DOHH2 (cell line): ENCODE measurements around the gene ARPC4.

Experiments
- H3F3A ChIP-seq: fragments of 200-600 bp; sonication (generic), shearing (Covaris generic); 2 replicates; pipeline ENCODE4 v1.6.0; 2016; ENCODE audit warnings: antibody characterized with exemption, mild to moderate bottlenecking; ENCODE audit not compliant: control insufficient read depth, insufficient read depth
- H3K27ac ChIP-seq: fragments of 200-600 bp; sonication (generic); 2 replicates; pipeline ENCODE4 v1.5.1; 2014; ENCODE audit warnings: low read depth, mild to moderate bottlenecking, low read length, moderate library complexity
- H3K27me3 ChIP-seq: fragments of 200-600 bp; sonication (generic); 2 replicates; pipeline ENCODE4 v1.6.1; 2014; ENCODE audit warnings: mild to moderate bottlenecking, low read length, mixed read lengths; ENCODE audit not compliant: control insufficient read depth
- H3K36me3 ChIP-seq: fragments of 200-600 bp; sonication (generic); 2 replicates; pipeline ENCODE4 v1.6.1; 2014; ENCODE audit warnings: mild to moderate bottlenecking, low read length, moderate library complexity, mixed read lengths; ENCODE audit not compliant: control insufficient read depth
- H3K4me1 ChIP-seq: fragments of 200-600 bp; sonication (generic); 2 replicates; pipeline ENCODE4 v1.6.1; 2014; ENCODE audit warnings: mild to moderate bottlenecking, low read length, mixed read lengths; ENCODE audit not compliant: control insufficient read depth
- H3K4me2 ChIP-seq: fragments of 200-600 bp; sonication (generic); 2 replicates; pipeline ENCODE4 v1.6.0; 2014; ENCODE audit warnings: mild to moderate bottlenecking, low read length, moderate library complexity
- H3K4me3 ChIP-seq: fragments of 200-600 bp; sonication (generic); 2 replicates; pipeline ENCODE4 v1.5.1; 2014; ENCODE audit warnings: mild to moderate bottlenecking, low read length, mixed read lengths
- H3K79me2 ChIP-seq: fragments of 200-600 bp; sonication (generic); 2 replicates; pipeline ENCODE4 v1.6.1; 2014; ENCODE audit warnings: mild to moderate bottlenecking, low read length, mixed read lengths; ENCODE audit not compliant: control insufficient read depth
- H3K9me2 ChIP-seq: fragments of 200-600 bp; sonication (generic); replicated peaks from 2 replicates; pipeline ENCODE4 v1.6.1; 2014; ENCODE audit warnings: mild to moderate bottlenecking, low read length, mixed read lengths; ENCODE audit not compliant: control insufficient read depth
- H3K9me3 ChIP-seq: fragments of 200-600 bp; sonication (generic); 2 replicates; pipeline ENCODE4 v1.6.1; 2014; ENCODE audit warnings: antibody characterized with exemption, low read length, mixed read lengths; ENCODE audit not compliant: control insufficient read depth, insufficient read depth
- H4K20me1 ChIP-seq: fragments of 200-600 bp; sonication (generic); 2 replicates; pipeline ENCODE4 v1.6.0; 2014; ENCODE audit warnings: low read depth, mild to moderate bottlenecking, antibody characterized with exemption, low read length, moderate library complexity; ENCODE audit not compliant: control insufficient read depth, insufficient read depth
- CTCF ChIP-seq: fragments of 200-600 bp; sonication (generic); IDR thresholded peaks from one replicate; pipeline ENCODE4 v1.5.1; 2014; ENCODE audit warnings: antibody characterized with exemption, mild to moderate bottlenecking, low read depth, low read length; ENCODE audit not compliant: poor library complexity, severe bottlenecking
- EZH2phosphoT487 ChIP-seq: fragments of 200-600 bp; sonication (generic); IDR thresholded peaks from 2 replicates; pipeline ENCODE4 v1.6.1; 2017; ENCODE audit warnings: borderline replicate concordance, mild to moderate bottlenecking, antibody characterized with exemption, low read length, moderate library complexity, mixed read lengths

Gene ARPC4

GRCh38 chr3:9793161-9793781 lies 389 bp downstream of the ARPC4 start:
- Histone ChIP-seq H3K9me3 (no peaks in the 10 kb centered on the region), H4K20me1 (peaks cover 25% of the 10 kb centered on the region), H3K4me1 (peaks cover 40% of the 10 kb centered on the region), H3K79me2 (peaks cover 76% of the 10 kb centered on the region), H3K4me2 (peak overlapping the region; percentile 82), H3F3A (peaks cover 25% of the 10 kb centered on the region), H3K36me3 (peaks cover 80% of the 10 kb centered on the region), H3K27me3 (no peaks in the 10 kb centered on the region), H3K4me3 (peak overlapping the region; percentile 98), H3K27ac (peak overlapping the region; percentile 79), H3K9me2 (no peaks in the 10 kb centered on the region)
- TF ChIP-seq CTCF, result no peak
- TF ChIP-seq EZH2phosphoT487, result no peak

GRCh38 chr3:9794400-9794799 lies 1.5 kb downstream of the ARPC4 start:
- peaks cover 85% of the 10 kb centered on the region for H3K36me3 ChIP-seq
- peaks cover 83% of the 10 kb centered on the region for H3K79me2 ChIP-seq
- H3K4me1 ChIP-seq, result peaks cover 40% of the 10 kb centered on the region
- H3K27ac ChIP-seq, result peak overlapping the region; percentile 79
- H3K27me3 ChIP-seq, result no peaks in the 10 kb centered on the region
- H3K9me2 ChIP-seq, result no peaks in the 10 kb centered on the region
- H3K4me3 ChIP-seq, result peak overlapping the region; percentile 98
- peaks cover 25% of the 10 kb centered on the region for H3F3A ChIP-seq
- H3K9me3 ChIP-seq, result no peaks in the 10 kb centered on the region
- TF ChIP-seq CTCF (no peak), EZH2phosphoT487 (no peak)
- peaks cover 25% of the 10 kb centered on the region for H4K20me1 ChIP-seq
- peak overlapping the region; percentile 82 for H3K4me2 ChIP-seq

GRCh38 chr3:9795207-9795606 lies 2.3 kb downstream of the ARPC4 start:
- peak overlapping the region; percentile 79 for H3K27ac ChIP-seq
- no peak for TF ChIP-seq CTCF
- no peak for TF ChIP-seq EZH2phosphoT487
- peaks cover 86% of the 10 kb centered on the region for H3K79me2 ChIP-seq
- H3K4me2 ChIP-seq, result peak overlapping the region; percentile 82
- H3K4me3 ChIP-seq, result peak overlapping the region; percentile 98
- peaks cover 40% of the 10 kb centered on the region for H3K4me1 ChIP-seq
- H4K20me1 ChIP-seq, result peaks cover 25% of the 10 kb centered on the region
- no peaks in the 10 kb centered on the region for H3K27me3 ChIP-seq
- no peaks in the 10 kb centered on the region for H3K9me2 ChIP-seq
- H3K9me3 ChIP-seq, result no peaks in the 10 kb centered on the region
- peaks cover 25% of the 10 kb centered on the region for H3F3A ChIP-seq
- peaks cover 85% of the 10 kb centered on the region for H3K36me3 ChIP-seq
